Keratinocyte (primary cell): Measurements from ENCODE around the gene SIK2.

Source experiments
- CTCF ChIP-seq, 3 experiments: IDR thresholded peaks in 1 of 3; conservative IDR thresholded peaks in 1 of 3; optimal IDR thresholded peaks in 1 of 3; 2 replicates in 2 of 3; 3 replicates in 1 of 3; pipeline versions ENCODE3 to v1.5.1; 2011; ENCODE audit warnings: low read length in 3 of 3, mild to moderate bottlenecking in 3 of 3, moderate library complexity in 2 of 3, control low read depth in 1 of 3, inconsistent platforms in 1 of 3; ENCODE audit not compliant: insufficient read depth in 2 of 3; ENCODE audit errors: extremely low read depth in 1 of 3
- EZH2 ChIP-seq: IDR thresholded peaks from one replicate; pipeline ENCODE4 v1.6.1; 2012; ENCODE audit warnings: inconsistent platforms, mild to moderate bottlenecking, low read length, moderate library complexity

- no peak for TF ChIP-seq EZH2
- no peak for TF ChIP-seq CTCF (optimal IDR thresholded peaks at IDR 0.05 in 1 of 3, IDR thresholded peaks at IDR 0.05 in 1 of 3, conservative IDR thresholded peaks at IDR 0.05 in 1 of 3; ENCODE audit: extremely low read depth in 1 of 3, insufficient read depth in 2 of 3, low read length in 3 of 3)
These were observed 33.4 kb downstream of the SIK2 start for GRCh38 chr11:111635706-111636045.
